Central memory CD8-positive, alpha-beta T cell (primary cell): ENCODE measurements around the gene PEMT.

Source experiments
- ATAC-seq: fragments of 150-1000 bp; cut with Tn5 transposase; replicated peaks from 2 replicates; pipeline ENCODE4 v1.10.0; 2022; ENCODE audit warnings: mild to moderate bottlenecking, moderate FRiP score, moderate number of reproducible peaks; ENCODE audit not compliant: poor library complexity, severe bottlenecking; ENCODE audit errors: extremely low read depth
- DNase-seq, 2 donors: peaks; one replicate each; pipeline ENCODE4 v3.0.0; 2021; ENCODE audit warnings: low spot score in 2 of 2
- H3K27ac Mint-ChIP-seq: one replicate; pipeline ENCODE4 v1.8.0; 2022; ENCODE audit warnings: low read depth, mild to moderate bottlenecking, moderate library complexity, mixed read lengths
- H3K27me3 Mint-ChIP-seq: one replicate; pipeline ENCODE4 v1.8.0; 2022; ENCODE audit warnings: mixed read lengths
- H3K36me3 Mint-ChIP-seq: one replicate; pipeline ENCODE4 v1.8.0; 2022; ENCODE audit warnings: mild to moderate bottlenecking, moderate library complexity, mixed read lengths; ENCODE audit not compliant: insufficient read depth
- H3K4me1 Mint-ChIP-seq: one replicate; pipeline ENCODE4 v1.8.0; 2022; ENCODE audit warnings: mixed read lengths
- H3K4me3 Mint-ChIP-seq: one replicate; pipeline ENCODE4 v1.8.0; 2022; ENCODE audit warnings: mild to moderate bottlenecking, moderate library complexity, mixed read lengths
- H3K9me3 Mint-ChIP-seq: one replicate; pipeline ENCODE4 v1.8.0; 2022; ENCODE audit warnings: mixed read lengths

The PEMT gene

DNA sequence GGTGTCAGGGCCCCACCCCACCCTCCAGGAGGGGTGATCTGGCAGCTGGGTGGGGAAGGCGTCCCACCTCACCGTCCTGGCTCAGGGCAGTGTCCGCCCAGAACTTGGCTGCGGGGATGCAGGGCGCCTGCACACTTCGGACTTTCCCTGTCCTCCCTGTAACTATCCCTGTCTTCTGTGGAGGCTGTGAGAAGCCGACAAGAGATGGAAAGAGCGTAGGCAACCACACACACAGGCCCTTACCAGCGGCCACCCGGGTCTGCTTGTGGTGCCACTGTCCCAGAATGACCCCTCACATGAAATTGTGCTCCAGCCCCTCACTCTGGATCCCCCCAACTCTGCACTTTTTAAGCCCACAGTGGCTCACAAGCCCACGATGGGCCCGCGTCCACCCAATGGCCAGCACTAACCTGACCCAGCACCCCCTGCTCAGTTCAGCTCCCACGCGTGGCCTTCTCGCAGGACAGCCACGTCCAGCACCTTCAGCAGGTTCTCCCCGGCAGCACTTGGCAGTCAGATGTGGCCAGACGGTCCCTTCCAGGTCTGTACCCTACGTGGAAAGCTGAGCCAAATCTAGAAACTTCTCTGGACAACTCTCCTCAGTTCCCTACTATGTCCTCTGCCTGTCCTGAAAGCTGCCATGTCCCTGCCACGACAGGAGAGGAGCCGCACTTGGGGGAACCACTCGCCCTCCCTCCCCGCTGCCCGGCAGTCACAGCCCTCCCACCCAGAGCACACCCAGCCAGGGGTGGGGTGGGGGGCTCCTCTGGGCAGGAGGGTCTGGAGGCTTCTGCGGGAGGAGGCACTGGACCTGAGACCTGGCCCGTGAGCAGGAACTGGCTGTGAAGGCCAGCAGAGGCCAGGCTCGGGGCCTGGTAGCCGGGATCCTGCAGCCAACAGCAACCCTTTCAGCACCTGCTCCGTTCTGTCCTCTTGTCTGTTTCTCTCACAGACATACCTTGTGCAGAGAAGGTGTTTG is 38.0 kb downstream of the PEMT start:
- no peak overlapping the region for H3K4me3 Mint-ChIP-seq
- H3K4me1 Mint-ChIP-seq: no peaks in the 10 kb centered on the region
- no peak overlapping the region for H3K27ac Mint-ChIP-seq
- H3K9me3 Mint-ChIP-seq: no peaks in the 10 kb centered on the region
- H3K27me3 Mint-ChIP-seq: no peaks in the 10 kb centered on the region
- ATAC-seq (no peak), DNase-seq (no peak)
- H3K36me3 Mint-ChIP-seq: no peaks in the 10 kb centered on the region

- no peaks in the 10 kb centered on the region for H3K9me3 Mint-ChIP-seq
- no peak for DNase-seq
- no peak overlapping the region for H3K27ac Mint-ChIP-seq
- peaks cover 1% of the 10 kb centered on the region for H3K36me3 Mint-ChIP-seq
- no peaks in the 10 kb centered on the region for H3K27me3 Mint-ChIP-seq
- no peak for ATAC-seq
- no peak overlapping the region for H3K4me3 Mint-ChIP-seq
- no peaks in the 10 kb centered on the region for H3K4me1 Mint-ChIP-seq
Observed at GRCh38 chr17:17552351-17553216, 38.9 kb downstream of the PEMT start.

GRCh38 chr17:17551361-17551760 is 40.1 kb downstream of the PEMT start:
- DNase-seq (no peak), ATAC-seq (no peak)
- no peak overlapping the region for H3K27ac Mint-ChIP-seq
- H3K4me3 Mint-ChIP-seq: no peak overlapping the region
- H3K36me3 Mint-ChIP-seq: peaks cover 1% of the 10 kb centered on the region
- no peaks in the 10 kb centered on the region for H3K27me3 Mint-ChIP-seq
- no peaks in the 10 kb centered on the region for H3K4me1 Mint-ChIP-seq
- H3K9me3 Mint-ChIP-seq: no peaks in the 10 kb centered on the region

GRCh38 chr17:17549732-17550366 is 41.7 kb downstream of the PEMT start:
- ATAC-seq (no peak), DNase-seq (no peak)
- Mint-ChIP-seq H3K4me1 (no peaks in the 10 kb centered on the region), H3K27me3 (no peaks in the 10 kb centered on the region), H3K36me3 (peaks cover 1% of the 10 kb centered on the region), H3K4me3 (no peak overlapping the region), H3K9me3 (no peaks in the 10 kb centered on the region), H3K27ac (no peak overlapping the region)

DNA sequence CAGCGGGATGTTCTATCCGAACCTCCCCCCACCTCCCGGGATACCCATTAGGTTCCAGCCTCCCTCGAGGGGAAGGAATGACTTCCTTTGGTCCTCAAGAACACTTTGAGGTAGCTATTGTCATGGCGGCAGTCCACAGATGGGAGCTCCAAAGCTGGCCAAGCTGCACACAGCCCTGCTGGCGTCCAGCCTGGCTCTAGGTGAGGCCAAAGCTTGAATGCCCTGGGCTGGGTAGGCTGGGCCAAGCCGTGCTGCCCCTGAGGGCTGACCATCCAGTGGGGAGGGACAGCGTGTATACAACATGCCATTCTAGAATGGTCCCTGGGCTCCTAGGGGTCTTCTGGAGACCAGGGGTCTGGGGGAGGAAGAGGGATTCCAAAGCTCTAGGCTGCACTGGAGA is 43.5 kb downstream of the PEMT start:
- ATAC-seq (no peak), DNase-seq (no peak)
- Mint-ChIP-seq H3K27ac (no peak overlapping the region), H3K4me1 (no peaks in the 10 kb centered on the region), H3K4me3 (no peak overlapping the region), H3K27me3 (no peaks in the 10 kb centered on the region), H3K9me3 (no peaks in the 10 kb centered on the region), H3K36me3 (peaks cover 3% of the 10 kb centered on the region)

DNA sequence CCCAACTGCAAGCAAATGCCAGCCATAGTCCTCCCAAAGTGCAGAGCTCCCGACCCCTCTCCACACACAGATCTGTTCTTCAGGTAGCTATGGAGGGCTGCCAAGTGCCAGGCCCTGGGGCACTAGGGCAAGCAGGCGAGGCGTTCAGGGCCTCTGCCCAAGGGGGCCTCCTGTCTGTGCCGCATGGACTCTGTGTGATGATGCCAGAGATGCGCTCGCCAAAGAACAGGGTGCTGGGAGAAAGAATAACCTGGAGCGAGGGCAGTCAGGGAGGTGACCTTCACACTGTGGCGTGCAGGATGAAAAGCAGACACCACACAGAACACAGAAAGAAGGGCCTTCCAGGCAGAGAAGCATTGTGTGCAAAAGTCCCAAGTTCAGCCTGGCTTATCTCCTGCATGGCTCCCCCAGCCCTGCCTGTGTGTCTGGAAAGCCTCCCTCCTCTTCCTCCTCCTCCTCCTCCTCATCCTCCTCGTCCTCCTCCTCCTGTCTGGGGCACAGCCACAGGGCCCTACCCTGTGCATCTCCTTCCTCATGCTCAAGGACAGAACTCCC is 44.2 kb downstream of the PEMT start:
- Mint-ChIP-seq H3K9me3 (no peaks in the 10 kb centered on the region), H3K27ac (no peak overlapping the region), H3K36me3 (peaks cover 3% of the 10 kb centered on the region), H3K4me1 (no peaks in the 10 kb centered on the region), H3K4me3 (no peak overlapping the region), H3K27me3 (no peaks in the 10 kb centered on the region)
- no peak for ATAC-seq
- no peak for DNase-seq

GRCh38 chr17:17546399-17547185 is 44.9 kb downstream of the PEMT start:
- ATAC-seq (no peak), DNase-seq (no peak)
- Mint-ChIP-seq H3K27ac (no peak overlapping the region), H3K4me3 (no peak overlapping the region), H3K4me1 (no peaks in the 10 kb centered on the region), H3K27me3 (no peaks in the 10 kb centered on the region), H3K36me3 (peaks cover 3% of the 10 kb centered on the region), H3K9me3 (no peaks in the 10 kb centered on the region)

DNA sequence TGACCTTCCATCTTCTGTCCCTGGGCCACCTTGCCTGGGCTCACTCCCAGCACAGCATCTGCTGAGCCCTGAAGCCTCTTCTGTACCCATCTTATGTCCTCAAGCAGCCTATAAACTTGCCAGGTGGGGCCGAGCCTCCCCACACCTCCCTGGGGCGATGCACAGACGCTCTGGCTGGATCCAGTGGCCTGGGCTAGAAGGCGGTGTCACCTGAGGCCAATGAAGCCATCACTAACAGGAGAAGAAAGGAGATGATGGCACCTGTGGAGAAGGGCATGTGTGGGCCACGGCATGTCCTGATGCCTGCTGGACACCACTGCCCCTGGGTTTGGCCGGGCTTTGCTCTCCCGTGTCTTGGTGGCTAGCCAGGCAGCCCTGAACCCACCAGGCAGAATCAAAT is 45.5 kb downstream of the PEMT start:
- peaks cover 3% of the 10 kb centered on the region for H3K36me3 Mint-ChIP-seq
- no peak overlapping the region for H3K4me3 Mint-ChIP-seq
- H3K4me1 Mint-ChIP-seq: peaks cover 1% of the 10 kb centered on the region
- no peaks in the 10 kb centered on the region for H3K9me3 Mint-ChIP-seq
- no peak for DNase-seq
- no peak overlapping the region for H3K27ac Mint-ChIP-seq
- ATAC-seq: no peak
- H3K27me3 Mint-ChIP-seq: no peaks in the 10 kb centered on the region

GRCh38 chr17:17545031-17545820 is 46.3 kb downstream of the PEMT start:
- Mint-ChIP-seq H3K36me3 (peaks cover 3% of the 10 kb centered on the region), H3K9me3 (no peaks in the 10 kb centered on the region), H3K27ac (no peak overlapping the region), H3K4me1 (peaks cover 5% of the 10 kb centered on the region), H3K27me3 (no peaks in the 10 kb centered on the region), H3K4me3 (no peak overlapping the region)
- no peak for DNase-seq
- no peak for ATAC-seq

- Mint-ChIP-seq H3K4me3 (no peak overlapping the region), H3K27me3 (no peaks in the 10 kb centered on the region), H3K9me3 (no peaks in the 10 kb centered on the region), H3K36me3 (peaks cover 3% of the 10 kb centered on the region), H3K4me1 (peaks cover 5% of the 10 kb centered on the region), H3K27ac (no peak overlapping the region)
- DNase-seq: no peak
- no peak for ATAC-seq
Observed at GRCh38 chr17:17542906-17543635, 48.4 kb downstream of the PEMT start.

GRCh38 chr17:17541640-17542001 is 49.9 kb downstream of the PEMT start:
- Mint-ChIP-seq H3K4me3 (no peak overlapping the region), H3K27me3 (no peaks in the 10 kb centered on the region), H3K9me3 (no peaks in the 10 kb centered on the region), H3K36me3 (peaks cover 2% of the 10 kb centered on the region), H3K4me1 (peaks cover 5% of the 10 kb centered on the region), H3K27ac (no peak overlapping the region)
- DNase-seq (no peak), ATAC-seq (no peak)
